NCI-H1930 (cell line): Measurements from ENCODE around the gene SFT2D1.

ENCODE experiments used
- DNase-seq, 2 experiments: peaks; one replicate each; lab custom pipeline; 2025; lab: John Stamatoyannopoulos, UW

The SFT2D1 gene

GRCh38 chr6:166333172-166333995 is 9.0 kb downstream of the SFT2D1 start:
- no peak for DNase-seq

GRCh38 chr6:166331503-166332415 is 10.6 kb downstream of the SFT2D1 start:
- DNase-seq: no peak

- no peak for DNase-seq
Observed at GRCh38 chr6:166330612-166331011, 11.7 kb downstream of the SFT2D1 start.

GRCh38 chr6:166325383-166326042 is 16.8 kb downstream of the SFT2D1 start:
- no peak for DNase-seq

GRCh38 chr6:166323395-166323794 is 18.9 kb downstream of the SFT2D1 start:
- DNase-seq: no peak

GRCh38 chr6:166318649-166319600 is 23.4 kb downstream of the SFT2D1 start:
- no peak for DNase-seq

GRCh38 chr6:166318227-166318626 is 24.1 kb downstream of the SFT2D1 start:
- no peak for DNase-seq

- DNase-seq: no peak
Observed at GRCh38 chr6:166317261-166318212, 24.8 kb downstream of the SFT2D1 start.

GRCh38 chr6:166315436-166315835 is 26.9 kb downstream of the SFT2D1 start:
- DNase-seq: no peak

- no peak for DNase-seq
Observed at GRCh38 chr6:166314454-166314853, 27.9 kb downstream of the SFT2D1 start.

- peak; percentile 26 to 38 for DNase-seq
Observed at GRCh38 chr6:166313255-166314070, 28.9 kb downstream of the SFT2D1 start.

GRCh38 chr6:166312832-166313231 is 29.5 kb downstream of the SFT2D1 start:
- DNase-seq: no peak

- no peak for DNase-seq
Observed at GRCh38 chr6:166310634-166311033, 31.7 kb downstream of the SFT2D1 start.

GRCh38 chr6:166309977-166310376 is 32.4 kb downstream of the SFT2D1 start:
- no peak for DNase-seq

- DNase-seq: peak; percentile 28 to 67
Observed at GRCh38 chr6:166308769-166309589, 33.4 kb downstream of the SFT2D1 start.

GRCh38 chr6:166308033-166308768 is 34.1 kb downstream of the SFT2D1 start, which contains the start of gene PRR18:
PRR18 (minus strand) TSS chr6:166308392; CDS start chr6:166308142, 250 bp downstream.
- DNase-seq: peak; percentile 13 to 24
